Skeletal muscle tissue (tissue), 4 donors: ENCODE results near the gene RABGGTA. TPM values are rescaled to one million over a fixed set of nuclear protein-coding genes. Genes with fewer than 3 reads are reported as not detected.

Source experiments
- H3K27ac ChIP-seq: one replicate; pipeline ENCODE4 v1.7.0; 2013; ENCODE audit warnings: mild to moderate bottlenecking, low read depth, low read length, inconsistent platforms
- H3K27me3 ChIP-seq, 3 donors: one replicate each; pipeline ENCODE4 v1.7.0; 2013; ENCODE audit warnings: low read length in 3 of 3; ENCODE audit not compliant: control insufficient read depth in 3 of 3, insufficient read depth in 3 of 3
- H3K36me3 ChIP-seq, 3 donors: one replicate each; pipeline ENCODE4 v1.7.0; 2013; ENCODE audit warnings: low read length in 3 of 3; ENCODE audit not compliant: control insufficient read depth in 3 of 3, insufficient read depth in 3 of 3
- H3K4me1 ChIP-seq, 3 donors: one replicate each; pipeline ENCODE4 v1.7.0; 2013; ENCODE audit warnings: low read length in 3 of 3, mild to moderate bottlenecking in 3 of 3; ENCODE audit not compliant: control insufficient read depth in 3 of 3, insufficient read depth in 3 of 3
- H3K4me3 ChIP-seq, 3 donors: one replicate each; pipeline ENCODE4 v1.7.0; 2013; ENCODE audit warnings: low read length in 3 of 3
- H3K9ac ChIP-seq, 3 donors: one replicate each; pipeline ENCODE4 v1.7.0; 2013; ENCODE audit warnings: low read length in 3 of 3, mild to moderate bottlenecking in 3 of 3, moderate library complexity in 2 of 3, low read depth in 1 of 3
- H3K9me3 ChIP-seq, 3 donors: one replicate each; pipeline ENCODE4 v1.7.0; 2013; ENCODE audit warnings: low read length in 3 of 3; ENCODE audit not compliant: control insufficient read depth in 3 of 3
- total RNA-seq: library from RNA; depleted of rRNA; stranded (reverse); fragments of >200 nt; gene quantifications from one replicate; pipeline ENCODE4 v1.2.3, GENCODE V29; 2014
- donor health status: Osteomylitis.

The RABGGTA gene
- total RNA-seq, 1 donor from 2014 or later: 11.5 TPM

- peak overlapping the region; percentile 80 to 96 (median 96) for H3K4me3 ChIP-seq
- H3K4me1 ChIP-seq: peaks cover 28 to 39% (median 37%) of the 10 kb centered on the region in 3 donors
- peak overlapping the region; percentile 100 for H3K27ac ChIP-seq
- H3K36me3 ChIP-seq: peaks cover 27 to 28% (median 28%) of the 10 kb centered on the region in 3 donors
- H3K9ac ChIP-seq: peak overlapping the region; percentile 95 to 99 (median 97)
- H3K27me3 ChIP-seq: no peaks in the 10 kb centered on the region
- H3K9me3 ChIP-seq: no peaks in the 10 kb centered on the region
These were observed 28.0 kb downstream of the RABGGTA start for GRCh38 chr14:24243336-24243836.

GRCh38 chr14:24241829-24242443 is 29.5 kb downstream of the RABGGTA start:
- H3K4me3 ChIP-seq: peak overlapping the region; percentile 80 to 96 (median 96)
- H3K4me1 ChIP-seq: peaks cover 40 to 52% (median 49%) of the 10 kb centered on the region in 3 donors
- H3K9ac ChIP-seq: peak overlapping the region; percentile 95 to 99 (median 97)
- peak overlapping the region; percentile 100 for H3K27ac ChIP-seq
- peaks cover 39 to 43% (median 41%) of the 10 kb centered on the region in 3 donors for H3K36me3 ChIP-seq
- no peaks in the 10 kb centered on the region for H3K9me3 ChIP-seq
- no peaks in the 10 kb centered on the region for H3K27me3 ChIP-seq

- Histone ChIP-seq H3K9ac (peak overlapping the region in 2 of 3 donors; percentile 51 to 99), H3K9me3 (no peaks in the 10 kb centered on the region), H3K36me3 (peaks cover 53 to 59% (median 58%) of the 10 kb centered on the region in 3 donors), H3K27ac (peak overlapping the region; percentile 11), H3K4me3 (peak overlapping the region in 1 of 3 donors; percentile 1), H3K4me1 (peaks cover 44 to 65% (median 58%) of the 10 kb centered on the region in 3 donors), H3K27me3 (no peaks in the 10 kb centered on the region)
These were observed 31.1 kb downstream of the RABGGTA start for GRCh38 chr14:24240110-24240918.

- Histone ChIP-seq H3K27ac (no peak overlapping the region), H3K9ac (no peak overlapping the region), H3K27me3 (no peaks in the 10 kb centered on the region), H3K4me1 (peaks cover 55 to 79% (median 71%) of the 10 kb centered on the region in 3 donors), H3K9me3 (no peaks in the 10 kb centered on the region), H3K4me3 (no peak overlapping the region), H3K36me3 (peaks cover 60 to 68% (median 66%) of the 10 kb centered on the region in 3 donors)
These were observed 32.8 kb downstream of the RABGGTA start for GRCh38 chr14:24238527-24239037.

GRCh38 chr14:24238123-24238522 is 33.3 kb downstream of the RABGGTA start:
- Histone ChIP-seq H3K27me3 (no peaks in the 10 kb centered on the region), H3K9me3 (no peaks in the 10 kb centered on the region), H3K4me3 (no peak overlapping the region), H3K27ac (no peak overlapping the region), H3K9ac (peak overlapping the region in 1 of 3 donors; percentile 10), H3K4me1 (peaks cover 55 to 80% (median 71%) of the 10 kb centered on the region in 3 donors), H3K36me3 (peaks cover 60 to 68% (median 66%) of the 10 kb centered on the region in 3 donors)

- Histone ChIP-seq H3K4me1 (peaks cover 55 to 86% (median 74%) of the 10 kb centered on the region in 3 donors), H3K27ac (no peak overlapping the region)
These were observed 33.9 kb downstream of the RABGGTA start for GRCh38 chr14:24237463-24237955.

GRCh38 chr14:24236689-24237462 is 34.5 kb downstream of the RABGGTA start:
- Histone ChIP-seq H3K9ac (no peak overlapping the region), H3K4me3 (no peak overlapping the region), H3K27me3 (no peaks in the 10 kb centered on the region), H3K36me3 (peaks cover 60 to 68% (median 66%) of the 10 kb centered on the region in 3 donors), H3K27ac (no peak overlapping the region), H3K4me1 (peaks cover 54 to 90% (median 73%) of the 10 kb centered on the region in 3 donors), H3K9me3 (no peaks in the 10 kb centered on the region)

More at GRCh38 chr14:24237463-24237955, 33.9 kb downstream of the RABGGTA start:
- Histone ChIP-seq H3K9ac (peak overlapping the region in 2 of 3 donors; percentile 10 to 35), H3K27me3 (no peaks in the 10 kb centered on the region), H3K36me3 (peaks cover 60 to 68% (median 66%) of the 10 kb centered on the region in 3 donors), H3K4me3 (no peak overlapping the region), H3K9me3 (no peaks in the 10 kb centered on the region)

GRCh38 chr14:24235804-24236688 is 35.4 kb downstream of the RABGGTA start:
- H3K4me1 ChIP-seq: peaks cover 54 to 90% (median 72%) of the 10 kb centered on the region in 3 donors
- H3K27me3 ChIP-seq: no peaks in the 10 kb centered on the region
- no peak overlapping the region for H3K9ac ChIP-seq
- H3K4me3 ChIP-seq: no peak overlapping the region
- H3K27ac ChIP-seq: no peak overlapping the region
- no peaks in the 10 kb centered on the region for H3K9me3 ChIP-seq
- H3K36me3 ChIP-seq: peaks cover 57 to 67% (median 64%) of the 10 kb centered on the region in 3 donors
